GDM1 (cell line): ENCODE measurements around the gene TMEM134.
A peak's percentile ranks its signal among the peaks of the same experiment; 100 is the strongest.
"Not testable (repeated sequence)": the region's sequence is repeated elsewhere in the genome, so short reads cannot be mapped to it uniquely, and the experiment has no call there.

Experiments
- DNase-seq: peaks from one replicate; lab custom pipeline; 2025; lab: John Stamatoyannopoulos, UW

Gene TMEM134

DNA sequence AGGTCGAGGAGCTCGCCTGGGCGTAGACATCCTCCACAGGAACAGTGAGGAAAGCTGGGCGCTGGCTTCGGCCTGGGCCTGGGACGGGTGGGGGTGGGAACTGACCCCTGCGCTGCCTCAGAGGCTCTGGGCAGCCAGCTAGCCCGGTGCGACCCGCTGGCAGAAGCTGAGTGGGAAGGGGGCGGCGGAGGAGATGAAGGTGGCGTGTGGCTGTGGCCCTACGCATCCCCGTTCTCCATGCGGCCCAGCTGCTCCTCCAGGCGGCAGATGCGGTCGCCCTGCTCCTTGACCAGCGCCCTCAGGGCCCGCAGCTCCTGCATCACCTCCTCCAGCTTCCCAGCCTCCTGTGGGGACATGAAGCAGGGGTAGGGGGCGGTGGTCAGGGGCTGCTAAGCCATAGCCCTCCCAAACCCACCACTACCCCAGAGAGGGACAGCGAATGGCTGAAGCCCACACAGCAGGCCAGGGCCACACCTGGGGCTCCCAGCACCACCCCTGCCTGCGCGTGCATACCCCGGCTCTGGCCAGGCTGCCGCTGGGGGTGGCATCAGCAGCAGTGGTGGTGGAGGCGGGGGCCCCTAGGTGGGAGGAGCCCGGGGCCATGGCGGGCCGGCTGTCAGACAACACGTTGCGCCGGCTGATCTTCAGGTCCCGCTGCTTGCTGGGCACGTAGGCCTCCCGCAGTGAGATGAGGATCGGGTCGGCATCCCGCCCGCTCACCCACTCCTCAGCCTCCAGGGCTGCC lies 30.7 kb downstream of the TMEM134 start:
- DNase-seq, result no peak

DNA sequence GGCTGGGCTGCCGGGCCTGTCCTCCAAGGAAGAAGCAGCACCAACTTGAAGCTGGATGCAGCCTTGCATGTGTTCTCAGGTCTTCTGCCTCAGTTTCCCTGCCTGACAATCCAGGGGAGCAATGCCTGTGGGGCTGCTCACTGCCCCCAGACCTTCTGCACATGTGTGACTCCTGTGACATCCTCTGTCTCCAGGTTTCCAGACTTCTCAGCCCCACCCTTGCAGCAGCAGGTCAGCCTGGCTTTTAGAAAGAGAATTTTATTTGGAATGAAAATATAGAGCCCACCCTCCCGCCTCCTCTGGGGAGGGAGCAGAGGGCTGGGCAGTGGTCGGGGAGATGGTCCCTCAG lies 31.3 kb downstream of the TMEM134 start:
- DNase-seq, result no peak

DNA sequence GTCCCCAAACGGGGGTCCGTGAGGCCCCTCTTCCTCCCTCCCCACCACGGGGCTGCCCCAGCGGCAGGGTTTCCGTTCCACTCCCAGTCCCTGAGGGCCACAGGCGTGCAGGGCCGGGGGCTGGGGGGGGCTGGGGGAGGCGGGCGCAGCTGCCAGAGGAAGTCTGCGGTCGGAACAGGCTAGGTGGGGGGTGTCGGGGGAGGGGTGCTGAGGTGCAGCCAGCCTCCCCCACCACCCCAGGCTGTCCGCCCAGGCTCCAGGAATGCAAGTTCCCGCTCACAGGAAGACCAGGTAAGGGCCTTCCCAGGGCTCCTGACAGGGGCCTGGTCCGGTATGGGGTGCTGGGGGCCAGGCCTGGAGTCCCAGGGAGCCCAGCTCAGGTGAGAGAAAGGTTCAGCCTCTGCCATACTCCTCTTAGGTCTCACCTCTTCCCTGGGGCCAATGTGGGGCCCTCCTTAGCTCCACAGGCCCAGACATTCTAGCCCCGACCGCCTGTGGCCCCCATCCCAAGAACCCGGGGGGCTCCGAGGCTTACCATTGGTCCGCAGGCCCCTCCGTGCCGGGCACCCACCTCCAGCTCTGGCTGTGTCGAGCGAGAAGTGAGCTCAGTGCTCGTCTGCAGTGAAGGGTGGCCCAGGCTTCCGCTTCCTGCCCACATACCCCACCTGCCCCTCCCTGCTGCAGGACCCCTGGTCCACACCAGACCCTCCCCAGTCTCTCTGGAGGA lies 31.8 kb downstream of the TMEM134 start, which contains the start of gene PTPRCAP:
TSS of gene PTPRCAP (minus strand) at position 601 of the 727 bp plus-strand sequence. CDS start at position 538, 63 bp downstream.
- peak; percentile 77 for DNase-seq

DNA sequence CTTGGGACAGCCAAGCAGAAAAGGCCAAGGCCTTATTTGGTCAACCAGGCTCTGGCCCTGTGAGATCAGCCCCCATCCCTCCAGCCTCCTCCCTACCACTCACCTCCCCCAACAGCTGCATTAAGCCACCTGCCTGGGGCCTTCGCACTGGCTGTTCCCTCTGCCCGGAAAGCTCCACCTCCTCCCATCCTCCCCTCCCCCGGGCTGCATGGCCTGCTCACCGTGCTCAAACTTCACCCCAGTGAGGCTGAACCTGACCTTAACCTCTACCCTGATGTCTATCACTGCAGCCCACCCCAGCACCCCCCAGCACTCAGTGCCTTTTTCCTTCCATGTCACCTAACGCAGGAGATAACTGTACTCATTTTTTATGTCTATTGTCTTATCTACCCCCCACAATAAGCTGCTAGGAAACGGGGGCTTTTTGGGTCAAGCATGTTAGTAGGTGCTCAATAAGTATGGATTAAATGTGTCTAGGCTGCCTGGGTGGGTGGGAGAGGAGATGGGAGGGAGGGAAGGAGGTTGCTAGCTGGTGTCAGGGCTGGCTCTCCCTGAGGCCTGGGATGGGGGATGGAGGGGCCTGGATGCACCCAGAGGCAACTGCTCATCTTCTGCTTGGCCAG lies 32.5 kb downstream of the TMEM134 start:
- peak; percentile 19 for DNase-seq

DNA sequence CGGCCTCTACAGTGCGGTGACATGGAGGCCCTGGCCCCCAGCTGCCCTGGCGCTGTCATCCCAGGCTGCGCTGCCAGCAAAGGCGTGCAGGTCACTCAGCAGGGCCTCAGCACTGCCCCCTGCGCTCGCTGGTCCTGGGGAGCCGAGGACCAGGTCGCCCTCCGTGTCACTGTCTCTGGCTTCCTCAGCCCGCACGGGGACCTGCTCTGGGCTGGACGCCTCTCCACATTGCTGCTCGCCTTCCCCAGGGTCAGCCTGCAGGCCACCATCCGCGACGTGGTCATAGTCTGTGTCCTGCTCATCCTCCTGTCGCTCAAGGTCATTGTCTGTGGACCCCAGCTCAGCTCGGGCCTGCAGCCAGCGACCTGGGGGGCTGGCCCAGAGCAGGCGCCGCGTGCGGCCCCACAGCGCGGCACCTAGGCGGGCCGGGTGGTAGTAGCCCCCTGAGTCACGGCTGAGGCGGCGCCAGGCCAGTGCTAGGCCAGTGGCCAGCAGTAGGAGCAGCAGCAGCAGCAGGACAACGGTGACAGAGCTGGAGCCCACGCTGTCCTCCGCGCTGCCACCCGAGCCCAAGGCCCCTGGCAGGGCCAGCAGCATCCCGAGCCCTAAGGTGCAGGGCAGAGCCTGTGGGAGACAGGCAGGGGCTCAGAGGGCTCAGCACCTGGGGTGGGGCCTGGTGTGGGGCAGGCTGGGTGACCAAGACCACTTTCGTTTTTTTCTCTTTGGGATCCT lies 33.2 kb downstream of the TMEM134 start:
- DNase-seq, result no peak

DNA sequence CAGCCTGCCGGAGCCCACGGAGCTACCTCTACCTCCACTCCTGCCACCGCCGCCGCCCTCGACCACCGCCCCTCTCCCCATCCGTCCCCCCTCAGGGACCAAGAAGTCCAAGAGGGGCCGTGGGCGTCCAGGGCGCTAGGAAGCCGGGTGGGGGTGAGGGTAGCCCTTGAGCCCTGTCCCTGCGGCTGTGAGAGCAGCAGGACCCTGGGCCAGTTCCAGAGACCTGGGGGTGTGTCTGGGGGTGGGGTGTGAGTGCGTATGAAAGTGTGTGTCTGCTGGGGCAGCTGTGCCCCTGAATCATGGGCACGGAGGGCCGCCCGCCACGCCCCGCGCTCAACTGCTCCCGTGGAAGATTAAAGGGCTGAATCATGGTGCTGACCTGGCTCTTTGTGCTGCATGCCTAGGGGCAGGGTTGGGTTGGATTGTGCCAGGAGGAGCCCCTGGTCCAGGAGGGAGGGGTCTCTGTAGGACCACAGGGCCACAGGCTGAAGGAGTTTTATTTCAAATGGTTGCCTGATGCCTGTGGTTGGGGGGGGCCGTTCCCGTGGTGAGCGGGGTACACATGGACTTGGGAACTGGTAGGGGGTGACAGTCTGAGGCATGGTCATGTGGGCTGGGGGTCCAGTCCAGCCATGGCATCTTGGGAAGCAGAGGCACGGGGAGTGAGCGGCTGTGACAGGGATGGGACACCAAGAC lies 33.9 kb downstream of the TMEM134 start:
- DNase-seq, result no peak

DNA sequence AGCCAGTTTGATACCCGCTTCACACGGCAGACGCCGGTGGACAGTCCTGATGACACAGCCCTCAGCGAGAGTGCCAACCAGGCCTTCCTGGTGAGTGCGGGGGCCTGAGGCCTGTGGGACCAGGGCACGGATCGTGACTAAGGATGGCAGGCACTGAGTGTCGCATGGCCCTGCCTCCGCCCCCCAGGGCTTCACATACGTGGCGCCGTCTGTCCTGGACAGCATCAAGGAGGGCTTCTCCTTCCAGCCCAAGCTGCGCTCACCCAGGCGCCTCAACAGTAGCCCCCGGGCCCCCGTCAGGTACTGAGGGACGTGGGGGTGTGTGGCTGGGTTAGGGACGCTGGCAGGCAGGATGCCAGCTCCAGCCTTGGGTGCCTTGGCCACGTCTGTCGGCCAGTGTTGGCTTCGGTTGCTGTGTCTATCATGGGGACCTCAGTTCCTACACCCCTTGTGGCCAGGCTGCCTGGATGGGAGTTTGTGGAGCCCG lies 34.6 kb downstream of the TMEM134 start:
- DNase-seq, result no peak

DNA sequence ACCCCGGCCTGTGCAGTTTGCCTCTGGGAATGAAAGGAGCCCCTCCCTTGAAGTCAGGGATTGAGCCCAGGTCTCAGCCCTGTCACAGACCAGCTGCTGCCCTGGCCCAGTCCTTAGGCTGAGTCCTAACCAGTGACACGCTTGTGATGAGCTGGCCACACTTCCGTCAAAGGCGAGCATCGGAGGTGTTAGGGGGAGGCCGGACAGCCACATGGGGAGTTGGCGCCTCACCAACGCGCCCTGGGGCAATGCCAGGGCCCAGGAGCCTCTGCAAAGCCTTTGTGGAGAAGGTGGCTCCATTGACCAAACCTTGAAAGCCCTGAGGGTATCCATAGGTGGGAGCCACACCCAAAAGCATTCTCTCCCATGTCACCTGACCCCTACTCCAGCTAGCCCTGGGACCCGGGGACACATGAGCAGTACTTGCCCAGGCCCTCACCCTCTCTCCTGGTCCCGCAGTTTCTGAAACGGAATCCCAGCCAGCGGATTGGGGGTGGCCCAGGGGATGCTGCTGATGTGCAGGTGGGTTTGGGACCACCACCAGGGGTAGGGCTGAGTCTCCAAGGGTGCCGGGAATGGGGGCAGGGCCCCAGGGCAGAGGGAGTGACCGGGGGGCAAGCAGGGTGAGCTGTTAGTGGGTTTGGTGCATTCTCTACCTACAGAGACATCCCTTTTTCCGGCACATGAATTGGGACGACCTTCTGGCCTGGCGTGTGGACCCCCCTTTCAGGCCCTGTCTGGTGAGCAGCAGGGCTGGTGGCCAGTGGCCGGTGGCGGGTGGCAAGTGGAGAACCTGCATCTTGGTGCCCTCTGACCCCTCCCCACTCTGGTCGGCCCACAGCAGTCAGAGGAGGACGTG lies 35.3 kb downstream of the TMEM134 start:
- DNase-seq, result no peak

DNA sequence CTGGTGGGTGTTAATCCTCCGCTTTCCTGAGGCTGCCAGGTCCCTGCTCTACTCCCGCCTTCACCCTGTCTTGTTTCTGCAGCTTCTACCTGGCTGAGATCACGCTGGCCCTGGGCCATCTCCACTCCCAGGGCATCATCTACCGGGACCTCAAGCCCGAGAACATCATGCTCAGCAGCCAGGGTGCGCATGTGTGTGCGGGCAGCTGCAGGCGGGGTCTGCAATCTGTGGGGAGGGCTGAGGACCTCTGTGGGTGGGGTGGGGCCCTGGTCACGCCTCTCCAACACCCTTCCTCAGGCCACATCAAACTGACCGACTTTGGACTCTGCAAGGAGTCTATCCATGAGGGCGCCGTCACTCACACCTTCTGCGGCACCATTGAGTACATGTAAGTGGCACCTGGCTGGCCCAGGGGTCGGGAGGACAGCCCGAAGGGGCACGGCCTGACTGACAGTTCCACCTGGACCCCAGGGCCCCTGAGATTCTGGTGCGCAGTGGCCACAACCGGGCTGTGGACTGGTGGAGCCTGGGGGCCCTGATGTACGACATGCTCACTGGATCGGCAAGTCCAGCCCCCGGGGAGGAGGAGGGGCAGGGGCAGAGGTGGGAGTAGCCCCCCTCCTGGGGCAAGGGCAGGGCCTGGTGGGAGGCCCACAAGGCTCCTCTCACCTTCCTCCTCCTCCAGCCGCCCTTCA lies 36.2 kb downstream of the TMEM134 start:
- no peak for DNase-seq

DNA sequence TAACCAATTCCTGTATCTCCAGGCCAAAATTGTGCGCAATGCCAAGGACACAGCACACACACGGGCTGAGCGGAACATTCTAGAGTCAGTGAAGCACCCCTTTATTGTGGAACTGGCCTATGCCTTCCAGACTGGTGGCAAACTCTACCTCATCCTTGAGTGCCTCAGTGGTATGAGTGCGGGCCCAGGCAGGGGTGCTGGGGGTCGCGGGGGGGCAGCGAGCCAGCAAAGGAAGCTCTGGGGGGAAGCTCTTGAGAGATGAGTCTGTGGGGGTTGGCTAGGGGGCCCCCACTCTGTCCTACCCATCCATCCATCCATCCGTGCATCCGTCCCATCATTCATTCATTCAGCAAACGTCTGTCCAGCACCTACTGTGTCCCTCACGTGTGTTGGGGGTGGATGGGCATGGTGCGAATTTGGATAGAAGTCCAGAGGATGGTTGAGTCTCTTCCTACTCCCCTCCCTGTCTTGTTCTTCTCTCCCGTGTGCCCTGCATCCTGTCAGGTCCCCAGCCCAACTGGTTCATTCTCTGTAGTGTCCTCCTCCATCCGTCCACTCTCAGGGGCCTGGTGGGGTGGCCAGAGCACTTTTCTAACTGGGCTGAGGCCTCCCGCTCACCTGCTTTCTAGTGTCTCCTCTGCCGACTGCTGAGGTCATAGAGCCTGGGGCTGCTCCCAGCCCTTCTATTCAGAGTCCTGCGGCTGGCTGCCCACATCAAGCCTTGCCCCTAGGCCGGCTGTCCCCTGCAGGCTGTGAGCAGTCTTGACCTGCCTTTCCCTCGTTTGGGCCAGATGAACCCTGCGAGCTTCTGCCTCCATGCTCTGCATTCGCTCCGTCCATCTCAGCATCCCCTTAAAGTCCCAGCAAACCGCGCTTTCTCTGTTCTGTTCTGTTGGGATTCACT lies 37.5 kb downstream of the TMEM134 start:
- DNase-seq, result no peak

DNA sequence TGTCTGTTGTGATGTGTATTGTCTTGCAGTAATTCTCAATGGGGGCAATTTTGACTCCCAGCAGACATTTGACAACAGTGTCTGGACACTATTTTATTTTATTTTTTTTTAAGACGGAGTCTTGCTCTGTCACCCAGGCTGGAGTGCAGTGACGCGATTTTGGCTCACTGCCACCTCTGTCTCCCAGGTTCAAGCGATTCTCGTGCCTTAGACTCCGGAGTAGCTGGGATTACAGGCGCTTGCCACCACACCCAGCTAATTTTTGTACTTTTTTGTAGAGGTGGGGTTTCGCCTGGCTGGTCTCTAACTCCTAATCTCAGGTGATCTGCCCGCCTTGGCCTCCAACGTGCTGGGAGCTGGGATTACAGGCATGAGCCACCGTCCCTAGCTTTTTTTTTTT lies 39.3 kb downstream of the TMEM134 start:
- no peak for DNase-seq

DNA sequence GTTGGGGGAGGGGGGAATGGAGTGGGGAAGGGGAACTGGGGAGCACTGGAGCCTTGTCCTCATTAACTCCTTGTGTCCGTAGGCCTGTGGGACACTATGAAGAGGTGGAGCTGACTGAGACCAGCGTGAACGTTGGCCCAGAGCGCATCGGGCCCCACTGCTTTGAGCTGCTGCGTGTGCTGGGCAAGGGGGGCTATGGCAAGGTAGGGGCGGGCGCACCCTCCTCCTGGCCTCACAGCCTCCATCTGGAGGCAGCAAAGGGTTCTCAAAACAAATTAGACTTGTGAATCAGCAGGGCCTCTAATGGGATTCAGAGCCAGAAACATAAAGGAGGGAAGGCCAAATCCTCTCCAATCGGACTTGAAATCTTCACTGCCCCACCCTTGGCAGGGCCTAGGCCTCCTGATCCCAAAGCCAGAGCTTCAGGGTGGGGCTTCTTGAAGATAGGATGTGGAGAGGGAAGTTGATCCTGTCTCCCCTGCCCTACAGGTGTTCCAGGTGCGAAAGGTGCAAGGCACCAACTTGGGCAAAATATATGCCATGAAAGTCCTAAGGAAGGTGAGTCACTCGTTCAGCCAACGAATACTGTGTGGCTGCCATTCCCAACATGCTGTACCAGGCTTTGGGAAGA lies 39.9 kb downstream of the TMEM134 start:
- no peak for DNase-seq

DNA sequence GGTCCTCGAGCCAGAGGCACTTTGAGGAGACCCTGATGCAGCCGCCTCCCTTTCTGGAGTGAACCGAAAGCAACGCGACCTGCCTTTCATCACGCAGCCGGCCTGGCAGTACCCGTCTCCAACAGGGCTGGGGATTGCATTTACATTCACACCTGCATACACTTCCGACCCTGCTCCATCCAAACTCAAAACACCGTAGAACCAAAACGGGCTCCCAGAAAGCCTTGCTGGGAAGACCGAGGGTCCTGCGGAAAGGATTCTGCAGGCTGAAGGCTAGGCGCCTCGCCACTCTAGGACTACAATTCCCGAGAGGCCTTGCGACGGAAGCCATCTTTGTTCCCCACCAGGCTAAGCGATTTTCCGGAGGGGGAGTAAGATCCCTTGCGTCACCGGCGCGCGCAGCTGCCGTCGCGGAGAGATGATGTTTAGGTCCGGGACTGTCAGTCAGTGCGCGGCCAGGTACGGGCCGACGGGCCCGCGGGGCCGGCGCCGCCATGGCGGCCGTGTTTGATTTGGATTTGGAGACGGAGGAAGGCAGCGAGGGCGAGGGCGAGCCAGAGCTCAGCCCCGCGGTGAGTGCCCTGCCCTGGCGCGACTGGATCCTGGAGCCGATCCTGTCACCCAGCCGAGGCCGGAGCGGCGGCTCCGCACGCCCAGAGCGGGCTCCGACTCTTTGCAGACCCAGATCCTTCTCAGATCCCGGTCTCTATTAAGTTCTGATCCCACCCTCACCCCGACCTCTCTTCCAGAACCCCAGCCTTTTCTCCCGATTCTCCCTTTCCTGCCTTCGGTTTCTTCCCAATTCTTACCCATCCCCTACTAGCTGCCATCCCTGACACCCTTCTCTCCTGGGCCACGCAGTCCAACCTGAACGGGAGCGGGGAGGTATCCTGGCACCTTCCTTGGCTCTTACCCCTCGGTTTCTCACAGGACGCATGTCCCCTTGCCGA lies 40.7 kb downstream of the TMEM134 start, which contains the start of gene RPS6KB2:
TSS of gene RPS6KB2 (plus strand) at position 443 of the 950 bp plus-strand sequence. CDS start at position 495, 52 bp downstream.
- peak; percentile 93 for DNase-seq

DNA sequence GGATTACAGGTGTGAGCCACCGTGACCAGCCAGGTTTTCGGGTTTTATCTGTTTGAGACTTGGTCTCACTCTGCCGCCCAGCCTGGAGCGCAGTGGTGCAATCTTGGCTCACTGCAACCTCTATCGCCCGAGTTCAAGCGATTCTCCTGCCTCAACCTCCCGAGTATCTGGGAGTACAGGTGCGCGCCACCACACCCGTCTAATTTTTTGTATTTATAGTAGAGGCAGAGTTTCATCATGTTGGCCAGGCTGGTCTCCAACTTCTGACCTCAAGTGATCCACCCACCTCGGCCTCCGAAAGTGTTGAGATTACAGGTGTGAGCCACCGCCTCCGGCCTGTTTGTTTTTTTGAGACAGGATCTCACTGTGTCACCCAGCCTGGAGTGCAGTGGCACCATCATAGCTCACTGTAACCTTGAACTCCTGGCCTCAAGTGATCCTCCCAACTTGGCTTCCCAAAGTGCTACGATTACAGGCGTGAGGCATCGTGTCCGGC lies 41.6 kb downstream of the TMEM134 start:
- not testable (repeated sequence) for DNase-seq

DNA sequence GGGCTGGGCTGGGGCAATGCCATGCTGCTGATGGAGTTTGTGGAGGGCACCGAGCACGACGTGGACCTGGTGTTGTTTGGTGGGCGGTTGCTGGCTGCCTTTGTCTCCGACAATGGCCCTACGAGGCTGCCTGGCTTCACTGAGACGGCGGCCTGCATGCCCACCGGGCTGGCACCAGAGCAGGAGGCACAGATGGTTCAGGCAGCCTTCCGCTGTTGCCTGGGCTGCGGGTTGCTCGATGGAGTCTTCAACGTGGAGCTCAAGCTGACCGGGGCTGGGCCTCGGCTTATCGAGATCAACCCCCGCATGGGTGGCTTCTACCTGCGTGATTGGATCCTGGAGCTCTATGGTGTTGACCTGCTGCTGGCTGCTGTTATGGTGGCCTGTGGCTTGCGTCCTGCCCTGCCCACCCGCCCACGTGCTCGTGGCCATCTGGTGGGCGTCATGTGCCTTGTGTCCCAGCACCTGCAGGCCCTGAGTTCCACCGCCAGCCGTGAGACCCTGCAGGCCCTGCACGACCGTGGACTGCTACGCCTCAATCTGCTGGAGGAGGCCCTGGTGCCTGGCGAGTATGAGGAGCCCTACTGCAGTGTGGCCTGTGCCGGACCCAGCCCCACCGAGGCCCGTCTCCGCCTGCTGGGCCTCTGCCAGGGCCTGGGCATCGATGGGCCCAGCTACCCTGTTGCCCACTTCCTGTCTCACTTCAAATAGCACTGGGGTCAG lies 45.0 kb downstream of the TMEM134 start:
- no peak for DNase-seq

DNA sequence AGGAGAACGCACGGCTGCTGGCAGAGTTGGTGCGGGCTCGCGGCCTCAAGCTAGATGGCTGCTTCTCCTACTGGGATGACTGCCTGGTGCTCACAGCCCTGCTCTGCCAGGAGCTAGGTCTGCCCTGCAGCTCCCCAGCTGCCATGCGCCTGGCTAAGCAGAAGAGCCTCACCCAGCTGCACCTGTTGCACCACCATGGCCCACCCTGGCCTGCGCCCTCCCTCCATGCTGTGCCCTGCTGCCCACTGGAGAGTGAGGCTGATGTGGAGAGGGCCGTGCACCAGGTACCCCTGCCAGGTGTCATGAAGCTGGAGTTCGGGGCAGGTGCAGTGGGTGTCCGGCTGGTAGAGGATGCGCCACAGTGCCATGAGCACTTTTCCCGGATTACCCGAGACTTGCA lies 45.6 kb downstream of the TMEM134 start:
- DNase-seq, result no peak
